Measurements from ENCODE around the gene PRDX1.
A peak's percentile ranks its signal among the peaks of the same experiment; 100 is the strongest.

PRDX1 gene

DNA sequence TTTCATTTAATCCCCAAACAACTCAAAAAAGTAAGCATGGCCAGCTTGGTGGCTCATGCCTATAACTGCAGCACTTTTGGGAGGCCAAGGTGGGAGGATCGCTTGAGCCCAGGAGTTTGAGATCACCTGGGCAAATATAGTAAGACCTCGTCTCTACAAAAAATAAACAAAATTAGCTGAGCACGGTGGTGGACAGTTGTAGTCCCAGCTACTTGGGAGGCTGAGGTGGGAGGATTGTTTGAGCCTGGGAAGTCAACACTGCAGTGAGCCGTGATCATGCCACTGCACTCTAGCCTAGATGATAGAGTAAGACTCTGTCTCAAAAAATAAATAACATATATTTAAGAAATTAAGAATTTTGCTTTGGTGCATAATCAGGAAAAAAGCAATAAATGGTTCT, 22.8 kb upstream of the PRDX1 start:
- H3K4me3 ChIP-seq (ENCODE audit: low read depth, low read length) = no peak overlapping the region
- CTCF ChIA-PET = interaction anchor here (0.6 to 1.2 kb wide), 6 partner anchors 19 to 479 kb away, joined by 3 to 5 read pairs (median 4); no protein-coding TSS in a partner anchor
- H3K9me3 ChIP-seq (ENCODE audit: control insufficient read depth, insufficient read depth, low read depth, low read length) = no peaks in the 10 kb centered on the region
- H3K36me3 ChIP-seq (ENCODE audit: control insufficient read depth in 2 of 2, insufficient read depth in 1 of 2, low read length in 2 of 2) = no peaks in the 10 kb centered on the region
- POLR2A ChIA-PET = interaction anchor here (6.9 kb wide), 1 partner anchor 23 kb away, joined by 50 read pairs; the partner anchor contains the start of gene PRDX1
- H3K27ac ChIP-seq (ENCODE audit: extremely low read depth, low read depth, low read length) = no peak overlapping the region
- H3K4me1 ChIP-seq (ENCODE audit: control insufficient read depth, insufficient read depth, low read length) = no peaks in the 10 kb centered on the region
- TF ChIP-seq ZFP41 (tag by site-specific recombination; IDR thresholded peaks at IDR 0.05; ENCODE audit: borderline replicate concordance) (no peak), RBAK (tag by site-specific recombination; IDR thresholded peaks at IDR 0.05) (no peak), EGR2 (tag by site-specific recombination; IDR thresholded peaks at IDR 0.05; ENCODE audit: low read depth) (no peak), ZNF596 (tag by site-specific recombination; IDR thresholded peaks at IDR 0.05) (no peak), ZFHX2 (tag by site-specific recombination; conservative IDR thresholded peaks at IDR 0.05) (no peak)
- TF ChIP-seq, protein P1, sequence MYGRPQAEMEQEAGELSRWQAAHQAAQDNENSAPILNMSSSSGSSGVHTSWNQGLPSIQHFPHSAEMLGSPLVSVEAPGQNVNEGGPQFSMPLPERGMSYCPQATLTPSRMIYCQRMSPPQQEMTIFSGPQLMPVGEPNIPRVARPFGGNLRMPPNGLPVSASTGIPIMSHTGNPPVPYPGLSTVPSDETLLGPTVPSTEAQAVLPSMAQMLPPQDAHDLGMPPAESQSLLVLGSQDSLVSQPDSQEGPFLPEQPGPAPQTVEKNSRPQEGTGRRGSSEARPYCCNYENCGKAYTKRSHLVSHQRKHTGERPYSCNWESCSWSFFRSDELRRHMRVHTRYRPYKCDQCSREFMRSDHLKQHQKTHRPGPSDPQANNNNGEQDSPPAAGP (tag by site-specific recombination; IDR thresholded peaks at IDR 0.05) = no peak
- TF ChIP-seq, protein P2, sequence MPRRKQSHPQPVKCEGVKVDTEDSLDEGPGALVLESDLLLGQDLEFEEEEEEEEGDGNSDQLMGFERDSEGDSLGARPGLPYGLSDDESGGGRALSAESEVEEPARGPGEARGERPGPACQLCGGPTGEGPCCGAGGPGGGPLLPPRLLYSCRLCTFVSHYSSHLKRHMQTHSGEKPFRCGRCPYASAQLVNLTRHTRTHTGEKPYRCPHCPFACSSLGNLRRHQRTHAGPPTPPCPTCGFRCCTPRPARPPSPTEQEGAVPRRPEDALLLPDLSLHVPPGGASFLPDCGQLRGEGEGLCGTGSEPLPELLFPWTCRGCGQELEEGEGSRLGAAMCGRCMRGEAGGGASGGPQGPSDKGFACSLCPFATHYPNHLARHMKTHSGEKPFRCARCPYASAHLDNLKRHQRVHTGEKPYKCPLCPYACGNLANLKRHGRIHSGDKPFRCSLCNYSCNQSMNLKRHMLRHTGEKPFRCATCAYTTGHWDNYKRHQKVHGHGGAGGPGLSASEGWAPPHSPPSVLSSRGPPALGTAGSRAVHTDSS (tag by site-specific recombination; IDR thresholded peaks at IDR 0.05) = no peak

DNA sequence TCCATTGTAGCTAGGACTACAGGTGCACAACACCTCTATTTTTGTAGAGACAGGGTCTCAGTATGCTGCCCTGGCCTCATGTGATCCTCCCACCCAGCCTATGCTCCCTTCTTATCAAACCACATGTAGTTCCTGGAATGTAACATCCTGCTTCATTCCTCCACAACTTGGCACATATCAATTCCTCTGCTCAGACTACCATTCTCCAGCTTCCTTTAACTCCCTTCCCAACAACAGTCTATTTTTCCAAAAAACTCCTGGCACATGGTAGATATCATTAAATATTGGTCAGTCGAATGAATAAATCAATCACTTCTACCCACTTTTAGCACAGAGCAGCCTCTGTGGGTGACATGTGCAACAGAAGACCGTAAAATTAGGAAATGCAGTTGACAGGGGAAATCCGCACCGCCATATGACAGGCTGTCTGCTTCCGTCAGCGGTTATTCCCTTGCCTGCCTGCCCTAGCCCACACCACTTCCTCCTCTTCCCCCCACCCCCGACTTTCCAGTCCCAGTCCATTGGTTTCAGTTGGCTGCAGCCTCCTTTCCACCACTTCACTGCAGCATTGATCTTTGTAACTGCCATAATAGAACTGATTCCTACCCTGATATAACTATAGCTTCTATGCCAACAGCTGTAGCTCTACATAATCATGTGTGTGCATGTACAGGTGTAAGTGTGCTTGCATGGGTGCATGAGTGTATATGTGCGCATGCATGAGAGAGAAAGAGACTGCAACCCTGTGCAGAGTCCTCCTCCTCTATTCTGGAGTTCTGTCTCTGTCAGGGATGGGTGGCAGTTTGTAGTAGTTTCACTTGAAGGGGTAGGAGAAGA, 22.1 kb upstream of the PRDX1 start:
- Histone ChIP-seq H3K4me3 (ENCODE audit: low read depth, low read length) (no peak overlapping the region), H3K9me3 (ENCODE audit: control insufficient read depth, insufficient read depth, low read depth, low read length) (no peaks in the 10 kb centered on the region), H3K36me3 (ENCODE audit: control insufficient read depth in 2 of 2, insufficient read depth in 1 of 2, low read length in 2 of 2) (no peaks in the 10 kb centered on the region), H3K4me1 (ENCODE audit: control insufficient read depth, insufficient read depth, low read length) (no peaks in the 10 kb centered on the region), H3K27ac (ENCODE audit: extremely low read depth, low read depth, low read length) (no peak overlapping the region)
- CTCF ChIA-PET = interaction anchor here (0.5 to 1.2 kb wide), 5 partner anchors 26 to 188 kb away, joined by 3 to 5 read pairs (median 3); no protein-coding TSS in a partner anchor
- POLR2A ChIA-PET = interaction anchor here (0.6 to 6.9 kb wide), 2 partner anchors 23 to 240 kb away, joined by 3 to 50 read pairs; partner anchors contain the start of gene PRDX1
- TF ChIP-seq, protein P3, sequence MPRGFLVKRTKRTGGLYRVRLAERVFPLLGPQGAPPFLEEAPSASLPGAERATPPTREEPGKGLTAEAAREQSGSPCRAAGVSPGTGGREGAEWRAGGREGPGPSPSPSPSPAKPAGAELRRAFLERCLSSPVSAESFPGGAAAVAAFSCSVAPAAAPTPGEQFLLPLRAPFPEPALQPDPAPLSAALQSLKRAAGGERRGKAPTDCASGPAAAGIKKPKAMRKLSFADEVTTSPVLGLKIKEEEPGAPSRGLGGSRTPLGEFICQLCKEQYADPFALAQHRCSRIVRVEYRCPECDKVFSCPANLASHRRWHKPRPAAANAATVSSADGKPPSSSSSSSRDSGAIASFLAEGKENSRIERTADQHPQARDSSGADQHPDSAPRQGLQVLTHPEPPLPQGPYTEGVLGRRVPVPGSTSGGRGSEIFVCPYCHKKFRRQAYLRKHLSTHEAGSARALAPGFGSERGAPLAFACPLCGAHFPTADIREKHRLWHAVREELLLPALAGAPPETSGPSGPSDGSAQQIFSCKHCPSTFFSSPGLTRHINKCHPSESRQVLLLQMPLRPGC (tag by site-specific recombination; IDR thresholded peaks at IDR 0.05) = no peak
- no peak for TF ChIP-seq SALL2 (tag by site-specific recombination; IDR thresholded peaks at IDR 0.05; ENCODE audit: borderline replicate concordance)
- TF ChIP-seq ZIC2 (tag by site-specific recombination; IDR thresholded peaks at IDR 0.05) = no peak
- no peak for TF ChIP-seq ZNF433 (tag by site-specific recombination; IDR thresholded peaks at IDR 0.05; ENCODE audit: low read depth)
- no peak for TF ChIP-seq ZNF391 (tag by site-specific recombination; IDR thresholded peaks at IDR 0.05; ENCODE audit: borderline replicate concordance, low read depth)
- TF ChIP-seq, protein P4, sequence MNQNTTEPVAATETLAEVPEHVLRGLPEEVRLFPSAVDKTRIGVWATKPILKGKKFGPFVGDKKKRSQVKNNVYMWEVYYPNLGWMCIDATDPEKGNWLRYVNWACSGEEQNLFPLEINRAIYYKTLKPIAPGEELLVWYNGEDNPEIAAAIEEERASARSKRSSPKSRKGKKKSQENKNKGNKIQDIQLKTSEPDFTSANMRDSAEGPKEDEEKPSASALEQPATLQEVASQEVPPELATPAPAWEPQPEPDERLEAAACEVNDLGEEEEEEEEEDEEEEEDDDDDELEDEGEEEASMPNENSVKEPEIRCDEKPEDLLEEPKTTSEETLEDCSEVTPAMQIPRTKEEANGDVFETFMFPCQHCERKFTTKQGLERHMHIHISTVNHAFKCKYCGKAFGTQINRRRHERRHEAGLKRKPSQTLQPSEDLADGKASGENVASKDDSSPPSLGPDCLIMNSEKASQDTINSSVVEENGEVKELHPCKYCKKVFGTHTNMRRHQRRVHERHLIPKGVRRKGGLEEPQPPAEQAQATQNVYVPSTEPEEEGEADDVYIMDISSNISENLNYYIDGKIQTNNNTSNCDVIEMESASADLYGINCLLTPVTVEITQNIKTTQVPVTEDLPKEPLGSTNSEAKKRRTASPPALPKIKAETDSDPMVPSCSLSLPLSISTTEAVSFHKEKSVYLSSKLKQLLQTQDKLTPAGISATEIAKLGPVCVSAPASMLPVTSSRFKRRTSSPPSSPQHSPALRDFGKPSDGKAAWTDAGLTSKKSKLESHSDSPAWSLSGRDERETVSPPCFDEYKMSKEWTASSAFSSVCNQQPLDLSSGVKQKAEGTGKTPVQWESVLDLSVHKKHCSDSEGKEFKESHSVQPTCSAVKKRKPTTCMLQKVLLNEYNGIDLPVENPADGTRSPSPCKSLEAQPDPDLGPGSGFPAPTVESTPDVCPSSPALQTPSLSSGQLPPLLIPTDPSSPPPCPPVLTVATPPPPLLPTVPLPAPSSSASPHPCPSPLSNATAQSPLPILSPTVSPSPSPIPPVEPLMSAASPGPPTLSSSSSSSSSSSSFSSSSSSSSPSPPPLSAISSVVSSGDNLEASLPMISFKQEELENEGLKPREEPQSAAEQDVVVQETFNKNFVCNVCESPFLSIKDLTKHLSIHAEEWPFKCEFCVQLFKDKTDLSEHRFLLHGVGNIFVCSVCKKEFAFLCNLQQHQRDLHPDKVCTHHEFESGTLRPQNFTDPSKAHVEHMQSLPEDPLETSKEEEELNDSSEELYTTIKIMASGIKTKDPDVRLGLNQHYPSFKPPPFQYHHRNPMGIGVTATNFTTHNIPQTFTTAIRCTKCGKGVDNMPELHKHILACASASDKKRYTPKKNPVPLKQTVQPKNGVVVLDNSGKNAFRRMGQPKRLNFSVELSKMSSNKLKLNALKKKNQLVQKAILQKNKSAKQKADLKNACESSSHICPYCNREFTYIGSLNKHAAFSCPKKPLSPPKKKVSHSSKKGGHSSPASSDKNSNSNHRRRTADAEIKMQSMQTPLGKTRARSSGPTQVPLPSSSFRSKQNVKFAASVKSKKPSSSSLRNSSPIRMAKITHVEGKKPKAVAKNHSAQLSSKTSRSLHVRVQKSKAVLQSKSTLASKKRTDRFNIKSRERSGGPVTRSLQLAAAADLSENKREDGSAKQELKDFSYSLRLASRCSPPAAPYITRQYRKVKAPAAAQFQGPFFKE (tag by site-specific recombination; IDR thresholded peaks at IDR 0.05; ENCODE audit: borderline replicate concordance) = no peak
- TF ChIP-seq ZNF707 (tag by site-specific recombination; IDR thresholded peaks at IDR 0.05) = no peak
- peak; percentile 35; the same call in 1 of the 2 replicates for TF ChIP-seq ZFHX2 (tag by site-specific recombination; conservative IDR thresholded peaks at IDR 0.05)
- TF ChIP-seq ZNF473 (tag by site-specific recombination; IDR thresholded peaks at IDR 0.05) = no peak
- TF ChIP-seq EGR2 (tag by site-specific recombination; IDR thresholded peaks at IDR 0.05; ENCODE audit: low read depth) = peak; percentile 54
- no peak for TF ChIP-seq ZNF350 (tag by site-specific recombination; IDR thresholded peaks at IDR 0.05)

Measured in HEK293 (cell line).